B cell (primary cell): ENCODE data around the gene SUN3.

ENCODE experiments used
- CTCF ChIP-seq: fragments of 200-600 bp; IDR thresholded peaks from one replicate; pipeline ENCODE4 v1.8.0; 2022; ENCODE audit warnings: antibody characterized with exemption, mild to moderate bottlenecking
- EZH2 ChIP-seq: IDR thresholded peaks from 2 replicates; pipeline ENCODE4 v1.6.1; 2012; ENCODE audit warnings: borderline replicate concordance, low read depth, mild to moderate bottlenecking, moderate library complexity, low read length; ENCODE audit not compliant: insufficient read depth, poor library complexity, severe bottlenecking

GRCh38 chr7:47952224-47952623 is 76.7 kb downstream of the SUN3 start:
- TF ChIP-seq CTCF (no peak), EZH2 (no peak)
